ENCODE measurements around the gene CPPED1.

- no peak for TF ChIP-seq CTCF (IDR thresholded peaks at IDR 0.05; ENCODE audit: low read depth, low read length, poor library complexity, severe bottlenecking)
- TF ChIP-seq EZH2phosphoT487 (IDR thresholded peaks at IDR 0.05; ENCODE audit: borderline replicate concordance, low read length) = no peak
Observed at GRCh38 chr16:12747261-12747660, 56.4 kb downstream of the CPPED1 start.
